Fibroblast of mammary gland (primary cell): ENCODE results near the gene DDHD1.

Experiments
- DNase-seq: peaks from one replicate; pipeline ENCODE4 v3.0.0-alpha.2; 2010; ENCODE audit warnings: low read depth
- H3K4me3 ChIP-seq: 2 replicates; pipeline ENCODE4 v1.5.1; 2011; ENCODE audit warnings: low read depth, mild to moderate bottlenecking, low read length, moderate library complexity; ENCODE audit not compliant: control insufficient read depth
- TF ChIP-seq, protein P1 (sequence below): conservative IDR thresholded peaks from 2 replicates; pipeline ENCODE4 v1.5.1; 2011; ENCODE audit warnings: low read depth, low read length, inconsistent platforms; ENCODE audit not compliant: control insufficient read depth, insufficient read depth

Gene DDHD1

GRCh38 chr14:53027562-53027961, 125.6 kb downstream of the DDHD1 start:
- no peak for DNase-seq
- H3K4me3 ChIP-seq: no peak overlapping the region
- TF ChIP-seq, protein P1, sequence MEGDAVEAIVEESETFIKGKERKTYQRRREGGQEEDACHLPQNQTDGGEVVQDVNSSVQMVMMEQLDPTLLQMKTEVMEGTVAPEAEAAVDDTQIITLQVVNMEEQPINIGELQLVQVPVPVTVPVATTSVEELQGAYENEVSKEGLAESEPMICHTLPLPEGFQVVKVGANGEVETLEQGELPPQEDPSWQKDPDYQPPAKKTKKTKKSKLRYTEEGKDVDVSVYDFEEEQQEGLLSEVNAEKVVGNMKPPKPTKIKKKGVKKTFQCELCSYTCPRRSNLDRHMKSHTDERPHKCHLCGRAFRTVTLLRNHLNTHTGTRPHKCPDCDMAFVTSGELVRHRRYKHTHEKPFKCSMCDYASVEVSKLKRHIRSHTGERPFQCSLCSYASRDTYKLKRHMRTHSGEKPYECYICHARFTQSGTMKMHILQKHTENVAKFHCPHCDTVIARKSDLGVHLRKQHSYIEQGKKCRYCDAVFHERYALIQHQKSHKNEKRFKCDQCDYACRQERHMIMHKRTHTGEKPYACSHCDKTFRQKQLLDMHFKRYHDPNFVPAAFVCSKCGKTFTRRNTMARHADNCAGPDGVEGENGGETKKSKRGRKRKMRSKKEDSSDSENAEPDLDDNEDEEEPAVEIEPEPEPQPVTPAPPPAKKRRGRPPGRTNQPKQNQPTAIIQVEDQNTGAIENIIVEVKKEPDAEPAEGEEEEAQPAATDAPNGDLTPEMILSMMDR: no peak

GRCh38 chr14:53027041-53027440, 126.1 kb downstream of the DDHD1 start:
- TF ChIP-seq, protein P1: no peak
- no peak for DNase-seq
- H3K4me3 ChIP-seq: no peak overlapping the region

GRCh38 chr14:53023325-53023724, 129.8 kb downstream of the DDHD1 start:
- H3K4me3 ChIP-seq: no peak overlapping the region
- TF ChIP-seq, protein P1: no peak
- DNase-seq: no peak

DNA sequence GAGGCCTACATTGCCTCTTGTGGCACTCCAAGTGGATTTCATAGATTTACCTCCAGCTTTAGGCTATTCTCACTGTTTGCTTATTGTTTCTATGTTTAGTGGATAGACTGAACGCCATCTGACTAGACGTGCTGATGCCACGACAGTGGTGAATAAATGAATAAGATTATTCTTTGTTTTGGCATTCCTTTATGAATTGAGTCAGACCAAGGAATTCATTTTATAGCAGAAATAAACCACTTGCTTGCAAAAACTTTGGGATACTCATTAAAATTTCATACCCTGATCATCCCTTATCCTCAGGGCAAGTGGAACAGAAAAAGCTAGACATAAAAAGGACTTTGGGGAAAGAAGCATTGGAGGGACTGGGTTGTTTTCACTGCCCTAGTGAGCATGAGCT, 130.5 kb downstream of the DDHD1 start:
- no peak for DNase-seq
- TF ChIP-seq, protein P1: no peak
- no peak overlapping the region for H3K4me3 ChIP-seq

DNA sequence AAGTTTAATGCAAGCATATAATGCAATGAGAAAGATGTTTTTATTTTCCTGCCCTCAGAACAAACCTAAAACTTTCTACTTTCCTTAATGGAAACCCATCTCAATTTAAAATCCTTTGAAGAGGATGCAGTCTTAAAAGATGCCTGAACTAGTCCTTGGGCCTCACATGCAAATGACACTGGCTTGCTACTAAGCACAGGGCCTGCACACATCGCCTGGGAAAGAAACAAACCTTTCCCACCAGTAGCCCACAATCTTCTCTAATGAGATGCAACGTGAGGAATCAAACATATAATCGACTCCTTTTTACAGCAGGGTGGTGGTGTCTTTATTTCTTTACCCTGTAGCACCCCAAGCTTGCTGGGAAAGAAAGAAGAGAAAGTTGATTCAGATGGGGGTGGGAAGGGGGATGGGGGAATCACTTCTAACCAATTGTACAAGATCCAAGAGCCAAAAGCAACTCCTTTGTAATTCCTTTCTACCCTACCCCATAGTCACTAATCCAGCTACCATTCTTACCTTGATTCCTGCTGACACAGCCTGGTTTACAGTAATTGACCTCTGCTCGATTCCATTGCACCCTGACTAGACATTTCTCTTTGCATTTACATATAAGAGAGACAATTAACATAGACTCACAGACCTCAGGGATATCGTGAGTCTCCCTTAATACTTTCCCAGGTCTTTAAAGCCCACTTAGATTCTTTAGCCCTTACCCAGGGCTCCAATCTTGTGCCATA, 132.8 kb downstream of the DDHD1 start:
- TF ChIP-seq, protein P1: no peak
- no peak for DNase-seq
- H3K4me3 ChIP-seq: no peak overlapping the region

DNA sequence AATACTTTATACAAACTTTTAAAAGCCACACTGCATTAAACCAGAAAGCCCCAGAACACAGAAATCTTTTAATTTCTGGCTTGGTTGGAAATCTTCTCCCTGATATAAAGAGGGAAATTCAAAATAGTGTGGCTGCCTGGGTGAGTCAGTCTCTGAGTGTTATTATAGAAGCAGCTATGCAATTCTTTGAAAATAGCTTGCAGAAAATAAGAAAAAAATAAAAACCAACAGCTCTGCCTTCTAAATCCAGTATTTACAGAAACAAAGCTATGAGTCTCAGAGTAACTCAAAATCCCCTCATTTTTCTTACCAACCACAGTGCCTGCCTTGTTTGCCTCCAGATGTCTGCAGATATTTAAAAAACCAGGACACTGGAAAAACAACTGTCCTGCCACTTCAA, 133.7 kb downstream of the DDHD1 start:
- no peak overlapping the region for H3K4me3 ChIP-seq
- DNase-seq: no peak
- TF ChIP-seq, protein P1: no peak

DNA sequence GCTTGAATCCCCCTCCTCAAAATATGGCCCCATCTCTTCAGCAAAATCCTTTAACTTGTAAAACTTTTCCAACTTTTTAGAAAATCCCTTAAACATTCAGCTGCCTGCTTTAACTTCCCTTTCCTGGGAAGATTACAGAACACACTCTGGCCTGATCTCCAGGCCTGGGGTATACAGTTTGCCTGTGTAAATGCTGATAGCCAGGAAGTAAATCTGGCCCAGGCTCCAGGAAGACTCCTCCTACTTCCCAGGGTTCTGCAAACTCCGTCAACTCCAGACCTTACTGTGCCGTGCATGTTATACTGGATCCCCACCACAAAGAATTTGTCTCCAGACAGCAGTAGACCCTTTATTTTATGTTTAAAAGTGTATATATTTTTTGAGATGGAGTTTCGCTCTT, 135.3 kb downstream of the DDHD1 start:
- no peak overlapping the region for H3K4me3 ChIP-seq
- TF ChIP-seq, protein P1: no peak
- no peak for DNase-seq
